Omental fat pad (tissue), 4 donors: Measurements from ENCODE around the gene UCP2. TPM values are rescaled to one million over a fixed set of nuclear protein-coding genes. Genes with fewer than 3 reads are reported as not detected.

Experiments
- ATAC-seq: fragments of 150-250 bp; one replicate; pipeline ENCODE4 v1.9.1; 2016; ENCODE audit warnings: mild to moderate bottlenecking, moderate library complexity; ENCODE audit not compliant: low FRiP score
- DNase-seq: peaks from one replicate; pipeline ENCODE4 v3.0.0-alpha.2; 2019; ENCODE audit warnings: low spot score
- CTCF ChIP-seq, 3 donors: fragments of 450-650 bp; IDR thresholded peaks; one replicate each; pipeline ENCODE4 v1.5.1; 2016 to 2017; ENCODE audit warnings: antibody characterized with exemption in 3 of 3, mild to moderate bottlenecking in 3 of 3, moderate library complexity in 2 of 3
- total RNA-seq, 4 donors: library from RNA; depleted of rRNA; stranded (reverse); fragments of >200 nt; gene quantifications; one replicate each; pipeline ENCODE4 v1.1.0, GENCODE V29; 2016

The UCP2 gene
- total RNA-seq, 4 donors from 2014 or later: 58.9 to 163 (median 131) TPM

- no peak for TF ChIP-seq CTCF (IDR thresholded peaks at IDR 0.05)
- no peak for DNase-seq
- ATAC-seq: no peak
Measured at GRCh38 chr11:73965764-73966121, 16.9 kb downstream of the UCP2 start.

GRCh38 chr11:73965076-73965763, 17.4 kb downstream of the UCP2 start:
- no peak for TF ChIP-seq CTCF (IDR thresholded peaks at IDR 0.05)
- no peak for ATAC-seq
- DNase-seq: no peak

GRCh38 chr11:73963861-73964260, 18.8 kb downstream of the UCP2 start:
- DNase-seq (no peak), ATAC-seq (no peak)
- TF ChIP-seq CTCF (IDR thresholded peaks at IDR 0.05): no peak

GRCh38 chr11:73962101-73962705, 20.4 kb downstream of the UCP2 start:
- DNase-seq (no peak), ATAC-seq (no peak)
- TF ChIP-seq CTCF (IDR thresholded peaks at IDR 0.05): no peak

- ATAC-seq (no peak), DNase-seq (no peak)
- TF ChIP-seq CTCF (IDR thresholded peaks at IDR 0.05): no peak
Measured at GRCh38 chr11:73961321-73961720, 21.3 kb downstream of the UCP2 start.

- ATAC-seq (no peak), DNase-seq (no peak)
- no peak for TF ChIP-seq CTCF (IDR thresholded peaks at IDR 0.05)
Measured at GRCh38 chr11:73958521-73959141, 24.0 kb downstream of the UCP2 start.
